Neuronal stem cell (in vitro differentiated cells): ENCODE results near the gene MCCC2.

Experiments used
- DNase-seq: peaks from one replicate; pipeline ENCODE4 v3.0.0-alpha.2; 2013; ENCODE audit warnings: low spot score
- H2AFZ ChIP-seq: one replicate; pipeline ENCODE4 v1.6.1; 2013; ENCODE audit warnings: mild to moderate bottlenecking, low read length, inconsistent platforms
- H2AK5ac ChIP-seq: 2 replicates; pipeline ENCODE4 v1.6.1; 2013; ENCODE audit warnings: low read depth, mild to moderate bottlenecking, inconsistent platforms, low read length, moderate library complexity, mixed read lengths
- H2BK120ac ChIP-seq: 2 replicates; pipeline ENCODE4 v1.6.1; 2013; ENCODE audit warnings: low read depth, mild to moderate bottlenecking, inconsistent platforms, low read length, moderate library complexity, mixed read lengths
- H2BK12ac ChIP-seq: one replicate; pipeline ENCODE4 v1.6.1; 2013; ENCODE audit warnings: low read length, inconsistent platforms
- H2BK15ac ChIP-seq: 2 replicates; pipeline ENCODE4 v1.6.1; 2013; ENCODE audit warnings: mild to moderate bottlenecking, low read length, inconsistent platforms, mixed read lengths
- H2BK5ac ChIP-seq: one replicate; pipeline ENCODE4 v1.6.1; 2013; ENCODE audit warnings: inconsistent platforms, mild to moderate bottlenecking, low read length, moderate library complexity
- H3K14ac ChIP-seq: one replicate; pipeline ENCODE4 v1.6.1; 2013; ENCODE audit warnings: low read length, inconsistent platforms
- H3K18ac ChIP-seq: 2 replicates; pipeline ENCODE4 v1.6.1; 2013; ENCODE audit warnings: low read length, inconsistent platforms
- H3K23ac ChIP-seq: 2 replicates; pipeline ENCODE4 v1.6.1; 2013; ENCODE audit warnings: low read depth, mild to moderate bottlenecking, mixed read lengths, low read length, inconsistent platforms; ENCODE audit not compliant: poor library complexity
- H3K27ac ChIP-seq: replicated peaks from 3 replicates; pipeline ENCODE4 v1.5.1; 2013; ENCODE audit warnings: low read length, inconsistent platforms
- H3K27me3 ChIP-seq, 3 experiments: 2 replicates each; pipeline ENCODE4 v1.6.1; 2013; ENCODE audit warnings: low read length in 3 of 3, mild to moderate bottlenecking in 2 of 3, inconsistent platforms in 1 of 3, low read depth in 1 of 3, mixed read lengths in 1 of 3, moderate library complexity in 1 of 3; ENCODE audit not compliant: control insufficient read depth in 3 of 3, insufficient read depth in 3 of 3
- H3K36me3 ChIP-seq, 2 donors: replicated peaks in 1 of 2; 2 replicates each; pipeline ENCODE4 v1.6.1; 2013; ENCODE audit warnings: low read length in 2 of 2; ENCODE audit not compliant: control insufficient read depth in 2 of 2, insufficient read depth in 2 of 2
- H3K4ac ChIP-seq: 2 replicates; pipeline ENCODE4 v1.6.1; 2013; ENCODE audit warnings: inconsistent platforms, mild to moderate bottlenecking, low read length, moderate library complexity
- H3K4me1 ChIP-seq, 2 donors: 1 replicate in 1 of 2; 2 replicates in 1 of 2; pipeline ENCODE4 v1.6.1; 2013; ENCODE audit warnings: low read length in 2 of 2, low read depth in 1 of 2; ENCODE audit not compliant: control insufficient read depth in 2 of 2, insufficient read depth in 1 of 2
- H3K4me2 ChIP-seq: one replicate; pipeline ENCODE4 v1.6.1; 2013; ENCODE audit warnings: mild to moderate bottlenecking, low read length, inconsistent platforms; ENCODE audit not compliant: insufficient read depth, poor library complexity, severe bottlenecking
- H3K4me3 ChIP-seq, 2 donors: 2 replicates each; pipeline ENCODE4 v1.5.1; 2013; ENCODE audit warnings: low read length in 2 of 2, mild to moderate bottlenecking in 2 of 2, inconsistent platforms in 1 of 2, moderate library complexity in 1 of 2
- H3K79me1 ChIP-seq: one replicate; pipeline ENCODE4 v1.6.1; 2013; ENCODE audit warnings: low read depth, mild to moderate bottlenecking, inconsistent platforms, low read length, moderate library complexity
- H3K9ac ChIP-seq: one replicate; pipeline ENCODE4 v1.6.1; 2013; ENCODE audit warnings: mild to moderate bottlenecking, low read depth, low read length, inconsistent platforms; ENCODE audit not compliant: poor library complexity
- H3K9me3 ChIP-seq, 2 donors: replicated peaks in 1 of 2; 2 replicates each; pipeline versions ENCODE3 to v1.6.1; 2013; ENCODE audit warnings: low read length in 2 of 2, mild to moderate bottlenecking in 2 of 2, inconsistent platforms in 1 of 2, low read depth in 1 of 2, mixed read lengths in 1 of 2, moderate library complexity in 1 of 2; ENCODE audit not compliant: control insufficient read depth in 2 of 2, insufficient read depth in 1 of 2
- H4K8ac ChIP-seq: one replicate; pipeline ENCODE4 v1.6.1; 2013; ENCODE audit warnings: low read depth, mild to moderate bottlenecking, inconsistent platforms, low read length, moderate library complexity
- H4K91ac ChIP-seq: one replicate; pipeline ENCODE4 v1.6.1; 2013; ENCODE audit warnings: low read length, low read depth, mild to moderate bottlenecking, inconsistent platforms; ENCODE audit not compliant: poor library complexity
- WGBS, 2 donors: extraction: QIAGEN DNeasy Blood & Tissue Kit; methylation state at CpG; one replicate each; pipeline ENCODE4 v1.1.7; 2013; ENCODE audit warnings: missing lambda C conversion rate in 2 of 2, mixed read lengths in 1 of 2; ENCODE audit not compliant: insufficient read length in 2 of 2, insufficient replicate concordance in 1 of 2; ENCODE audit errors: extremely low coverage in 2 of 2; 5-methylcytosine and 5-hydroxymethylcytosine counted together

MCCC2 gene

DNA sequence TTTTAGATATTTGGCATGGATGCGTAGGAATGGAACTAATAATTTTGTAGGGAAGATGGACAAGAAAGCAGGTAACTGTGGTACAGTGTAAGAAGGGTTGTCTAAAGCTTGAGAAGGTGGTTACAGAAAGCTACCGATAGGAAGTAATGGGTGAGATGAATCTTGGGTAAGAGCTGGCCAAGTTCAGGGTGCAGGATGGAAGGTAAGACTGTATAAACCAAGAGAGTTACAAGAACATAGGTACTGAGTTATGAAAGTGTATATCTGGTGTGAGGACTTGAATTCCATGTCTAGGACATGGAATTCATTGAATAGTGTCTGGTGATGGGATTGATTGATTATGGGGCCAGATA, 1.4 kb downstream of the MCCC2 start:
- no peak overlapping the region for H3K4ac ChIP-seq
- no peak overlapping the region for H2AK5ac ChIP-seq
- no peaks in the 10 kb centered on the region for H3K9me3 ChIP-seq
- H4K8ac ChIP-seq: no peak overlapping the region
- DNase-seq: no peak
- H2BK120ac ChIP-seq: no peak overlapping the region
- no peaks in the 10 kb centered on the region for H3K36me3 ChIP-seq
- H3K79me1 ChIP-seq: no peaks in the 10 kb centered on the region
- H3K18ac ChIP-seq: no peak overlapping the region
- H2BK12ac ChIP-seq: no peak overlapping the region
- no peak overlapping the region for H3K27ac ChIP-seq
- no peak overlapping the region for H3K9ac ChIP-seq
- no peak overlapping the region for H3K4me3 ChIP-seq
- H2BK5ac ChIP-seq: no peak overlapping the region
- no peak overlapping the region for H2AFZ ChIP-seq
- WGBS, 2 donors: no CpG with 5 or more reads among the region's 2 CpGs
- H3K4me2 ChIP-seq: no peak overlapping the region
- H3K23ac ChIP-seq: no peak overlapping the region
- no peaks in the 10 kb centered on the region for H3K4me1 ChIP-seq
- no peak overlapping the region for H2BK15ac ChIP-seq
- no peak overlapping the region for H4K91ac ChIP-seq
- no peaks in the 10 kb centered on the region for H3K27me3 ChIP-seq
- no peak overlapping the region for H3K14ac ChIP-seq

DNA sequence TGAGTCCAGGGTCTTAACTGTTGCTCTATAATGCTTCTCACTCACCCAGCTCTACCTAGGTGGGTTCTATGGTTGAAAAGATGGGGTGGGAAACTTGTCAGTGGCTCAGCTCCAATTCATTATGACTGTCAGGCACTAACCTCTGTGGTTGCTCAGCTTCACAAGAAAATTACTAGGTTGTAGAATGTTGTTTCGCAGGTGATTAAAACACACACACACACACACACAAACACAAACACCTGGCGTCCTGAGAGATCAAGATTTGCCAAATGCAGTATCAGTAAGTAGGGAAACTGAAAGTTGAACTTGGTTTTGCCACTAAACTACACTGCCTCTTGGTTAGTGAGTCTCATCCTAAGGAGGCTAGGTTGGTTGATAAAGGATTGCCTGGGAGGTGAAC, 2.8 kb downstream of the MCCC2 start:
- peaks cover 0 to 2% of the 10 kb centered on the region in 2 donors for H3K36me3 ChIP-seq
- no peaks in the 10 kb centered on the region for H3K27me3 ChIP-seq
- no peaks in the 10 kb centered on the region for H3K4me1 ChIP-seq
- H3K18ac ChIP-seq: no peak overlapping the region
- H3K4ac ChIP-seq: no peak overlapping the region
- H3K23ac ChIP-seq: no peak overlapping the region
- H2BK120ac ChIP-seq: no peak overlapping the region
- H3K9ac ChIP-seq: no peak overlapping the region
- no peak overlapping the region for H4K91ac ChIP-seq
- no peak overlapping the region for H3K14ac ChIP-seq
- WGBS, 2 donors: no CpG with 5 or more reads among the region's 2 CpGs
- H2BK5ac ChIP-seq: no peak overlapping the region
- H2AK5ac ChIP-seq: no peak overlapping the region
- H4K8ac ChIP-seq: no peak overlapping the region
- H3K4me3 ChIP-seq: no peak overlapping the region
- H3K79me1 ChIP-seq: peaks cover 2% of the 10 kb centered on the region
- no peak overlapping the region for H2AFZ ChIP-seq
- no peak overlapping the region for H3K4me2 ChIP-seq
- H2BK12ac ChIP-seq: no peak overlapping the region
- H3K27ac ChIP-seq: no peak overlapping the region
- H2BK15ac ChIP-seq: no peak overlapping the region
- H3K9me3 ChIP-seq: no peaks in the 10 kb centered on the region
- no peak for DNase-seq

DNA sequence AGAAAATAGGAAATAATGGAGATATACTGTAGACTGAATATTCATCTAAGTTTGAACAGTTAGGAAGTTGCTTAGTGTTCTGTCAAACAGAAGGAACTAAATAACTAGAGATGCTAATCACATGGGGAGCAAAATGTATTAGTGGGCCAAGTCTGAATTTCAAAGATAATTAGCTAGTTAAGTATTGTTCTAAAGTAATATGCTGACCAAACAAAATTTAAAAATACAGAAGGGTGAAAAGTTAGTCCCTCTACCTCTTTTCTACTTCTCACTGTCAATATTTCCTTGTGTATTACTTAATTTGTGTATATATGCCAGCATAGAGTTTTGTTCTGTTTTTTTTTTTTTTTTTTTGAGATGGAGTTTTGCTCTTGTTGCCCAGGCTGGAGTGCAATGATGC, 4.0 kb downstream of the MCCC2 start:
- Histone ChIP-seq H4K91ac (no peak overlapping the region), H3K4me2 (no peak overlapping the region), H3K4ac (no peak overlapping the region), H2BK5ac (no peak overlapping the region), H4K8ac (no peak overlapping the region), H3K9ac (no peak overlapping the region), H3K14ac (no peak overlapping the region), H2AFZ (no peak overlapping the region), H3K79me1 (peaks cover 2% of the 10 kb centered on the region), H3K36me3 (peaks cover 0 to 2% of the 10 kb centered on the region in 2 donors), H3K4me3 (no peak overlapping the region), H2BK12ac (no peak overlapping the region), H2BK120ac (no peak overlapping the region), H3K4me1 (no peaks in the 10 kb centered on the region), H3K23ac (no peak overlapping the region), H3K27ac (no peak overlapping the region), H3K27me3 (no peaks in the 10 kb centered on the region), H3K9me3 (no peaks in the 10 kb centered on the region), H3K18ac (no peak overlapping the region), H2AK5ac (no peak overlapping the region), H2BK15ac (no peak overlapping the region)
- no peak for DNase-seq

DNA sequence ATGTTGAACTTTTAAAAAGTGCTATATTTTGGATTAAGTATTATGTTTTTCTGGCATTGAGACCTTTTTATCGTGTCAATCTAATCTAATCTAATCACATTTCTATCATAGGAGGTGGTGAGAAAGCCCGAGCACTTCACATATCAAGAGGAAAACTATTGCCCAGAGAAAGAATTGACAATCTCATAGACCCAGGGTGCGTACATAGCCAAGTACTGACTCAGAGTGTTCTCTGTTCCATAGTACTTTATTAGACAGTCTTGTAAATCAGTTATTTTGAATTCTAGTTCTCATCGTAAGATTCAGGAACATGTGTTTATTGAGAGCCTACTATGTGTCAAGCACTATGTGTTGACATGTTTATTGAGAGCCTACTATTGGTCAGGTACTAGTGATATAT, 9.0 kb downstream of the MCCC2 start:
- no peak overlapping the region for H3K14ac ChIP-seq
- DNase-seq: no peak
- no peak overlapping the region for H2BK120ac ChIP-seq
- no peak overlapping the region for H2AFZ ChIP-seq
- no peak overlapping the region for H3K27ac ChIP-seq
- H3K9me3 ChIP-seq: no peaks in the 10 kb centered on the region
- H2AK5ac ChIP-seq: no peak overlapping the region
- no peak overlapping the region for H3K23ac ChIP-seq
- no peak overlapping the region for H2BK5ac ChIP-seq
- no peak overlapping the region for H3K9ac ChIP-seq
- peaks cover 11 to 23% of the 10 kb centered on the region in 2 donors for H3K36me3 ChIP-seq
- H3K4me3 ChIP-seq: no peak overlapping the region
- no peak overlapping the region for H4K8ac ChIP-seq
- no CpG with 5 or more reads among the region's 4 CpGs for WGBS, 2 donors
- no peaks in the 10 kb centered on the region for H3K27me3 ChIP-seq
- H3K79me1 ChIP-seq: peaks cover 2% of the 10 kb centered on the region
- no peaks in the 10 kb centered on the region for H3K4me1 ChIP-seq
- H2BK15ac ChIP-seq: no peak overlapping the region
- no peak overlapping the region for H3K4ac ChIP-seq
- H4K91ac ChIP-seq: no peak overlapping the region
- H2BK12ac ChIP-seq: no peak overlapping the region
- no peak overlapping the region for H3K18ac ChIP-seq
- no peak overlapping the region for H3K4me2 ChIP-seq
